ENCODE measurements around the gene MPND. TPM values are rescaled to one million over a fixed set of nuclear protein-coding genes. Genes with fewer than 3 reads are reported as not detected.

Gene MPND
- total and polyA plus RNA-seq, 2 of the 13 experiments (the other 11 are each of a cell fraction or from before 2014, with no cell fraction given) = 10.8 to 15.8 TPM

DNA sequence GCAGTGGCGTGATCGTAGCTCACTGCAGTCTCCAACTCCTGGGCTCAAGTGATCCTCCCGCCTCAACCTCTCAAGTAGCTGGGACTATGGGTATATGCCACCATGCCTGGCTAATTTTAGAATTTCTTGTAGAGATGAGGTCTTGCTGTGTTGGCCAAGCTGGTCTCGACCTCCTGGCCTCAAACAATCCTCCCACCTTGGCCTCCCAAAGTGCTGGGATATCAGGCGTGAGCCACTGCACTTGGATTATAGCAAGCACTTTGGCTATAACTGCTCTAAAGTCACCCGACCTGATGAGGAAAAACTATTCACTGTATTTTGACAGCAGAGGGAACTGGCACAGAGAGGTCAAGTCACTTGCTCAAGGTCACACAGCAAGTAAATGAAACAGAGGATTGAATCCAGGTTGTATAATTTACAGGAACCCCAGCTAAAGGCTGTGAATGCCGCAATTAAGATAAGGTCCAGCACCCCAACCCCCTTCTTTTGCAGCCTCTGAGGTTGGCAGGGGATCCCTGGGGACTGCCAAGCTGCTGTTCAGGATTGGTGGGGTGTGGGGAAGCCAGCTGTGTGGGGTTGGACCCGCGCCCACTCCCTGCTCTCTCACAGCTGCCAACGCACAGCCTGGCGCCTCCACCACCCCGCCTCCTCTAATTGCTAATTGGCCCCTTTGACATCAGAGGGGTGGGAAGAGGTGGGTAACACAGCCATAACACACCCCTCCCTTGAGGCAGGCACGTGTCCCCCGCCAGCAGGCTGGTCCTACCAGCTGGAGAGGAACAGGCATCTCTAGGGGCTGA lies 47.2 kb upstream of the MPND start:
- no peak overlapping the region for H2AFZ ChIP-seq (ENCODE audit: low read length)
- H3K36me3 ChIP-seq (replicated peaks in 1 of 2; ENCODE audit: control insufficient read depth in 1 of 2, insufficient read depth in 2 of 2, low read length in 2 of 2) = no peaks in the 10 kb centered on the region
- DNase-seq (ENCODE audit: low spot score) (no peak), ATAC-seq (no peak), FAIRE-seq (no peak)
- POLR2A ChIA-PET = interaction anchor here (0.6 to 3.1 kb wide), 2 partner anchors 14 kb away, joined by 3 to 19 read pairs; no protein-coding TSS in a partner anchor
- H3K27ac ChIP-seq (ENCODE audit: extremely low read length, insufficient read depth, low read length) = no peak overlapping the region
- in situ Hi-C loops (cut with HindIII; ENCODE audit: extremely low pct_ligation_motif_present, low pct_unique_long_range_greater_than_20kb) = no loop called here
- H3K9me3 ChIP-seq (ENCODE audit: low read length) = no peaks in the 10 kb centered on the region
- no peaks in the 10 kb centered on the region for H4K20me1 ChIP-seq (ENCODE audit: insufficient read depth, low read length)
- TF ChIP-seq ZNF768 (CRISPR knock-in tag; IDR thresholded peaks at IDR 0.05) (peak; percentile 88), ZNF879 (CRISPR knock-in tag; IDR thresholded peaks at IDR 0.05) (no peak), ZMYM3 (CRISPR knock-in tag; IDR thresholded peaks at IDR 0.05) (0 out of 2 replicates have a peak, but pooled peaks have one; percentile 13)
- intact Hi-C loops (cut with micrococcal nuclease; ENCODE audit: unreplicated experiment) = no loop called here
- peaks cover 0 to 2% of the 10 kb centered on the region in 2 experiments; a peak in 1 of 5 replicates for H3K27me3 ChIP-seq (ENCODE audit: control insufficient read depth in 1 of 2, insufficient read depth in 2 of 2, low read length in 2 of 2)
- WGBS (ENCODE audit: low lambda C conversion rate) = 54% methylated on average over 8 of the region's 14 CpGs
- no peak overlapping the region for H3K9ac ChIP-seq (ENCODE audit: insufficient read depth, low read depth, low read length)
- H3K4me1 ChIP-seq (ENCODE audit: insufficient read depth, low read length) = peaks cover 7% of the 10 kb centered on the region; the same call in 1 of the 2 replicates
- H3K4me3 ChIP-seq (replicated peaks in 1 of 3; ENCODE audit: insufficient read depth in 1 of 3, low read depth in 2 of 3, low read length in 3 of 3) = no peak overlapping the region
- no peaks in the 10 kb centered on the region for H3K79me2 ChIP-seq (ENCODE audit: insufficient read depth, low read length)
- no peak overlapping the region for H3K4me2 ChIP-seq (ENCODE audit: low read depth, low read length)
- no TSS peak for BruUV-seq (replicated peaks)
- CTCF ChIA-PET (ENCODE audit: low intra/inter-chr PET ratio, low total read pairs) = no interaction called here

DNA sequence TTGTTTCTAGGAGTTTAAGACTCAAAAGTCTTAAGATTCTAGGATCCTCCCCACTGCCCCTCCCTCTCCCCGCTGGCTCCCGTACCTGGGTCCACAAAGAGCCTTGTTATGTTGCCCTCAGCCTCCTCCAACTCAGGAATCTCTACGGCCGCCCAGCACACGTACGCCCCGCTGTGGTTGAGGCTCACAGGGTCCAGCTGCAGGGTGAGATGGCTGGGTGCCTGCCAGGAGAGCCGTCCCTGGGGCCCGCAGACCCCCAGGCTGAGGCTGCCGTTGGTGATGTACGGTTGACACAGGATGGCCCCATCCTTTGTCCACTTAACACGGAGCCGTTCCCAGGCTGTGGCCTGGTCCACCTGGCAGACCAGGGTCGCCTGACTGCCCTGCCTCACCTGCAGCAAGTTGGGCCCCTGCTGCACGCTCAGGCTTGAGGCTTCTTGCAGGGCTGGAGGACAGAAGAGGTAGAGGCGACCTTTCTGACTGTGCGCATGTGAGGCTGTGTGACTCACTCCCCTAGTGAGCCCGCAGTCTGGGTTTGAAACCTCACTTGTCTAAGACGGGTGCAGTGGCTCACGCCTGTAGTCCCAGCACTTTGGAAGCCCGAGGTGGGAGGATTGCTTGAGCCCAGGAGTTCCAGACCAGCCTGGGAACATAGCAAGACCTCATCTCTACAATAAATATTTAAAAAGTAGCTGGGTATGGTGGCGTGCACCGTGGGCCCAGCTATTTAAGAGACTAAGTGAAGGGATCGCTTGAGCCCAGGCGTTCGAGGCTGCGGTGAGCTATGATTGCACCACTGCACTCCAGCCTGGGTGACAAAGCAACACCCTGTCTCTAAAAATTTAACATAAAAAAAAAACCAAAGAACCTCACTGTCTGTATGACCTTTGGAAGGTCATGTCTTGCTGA lies 45.2 kb upstream of the MPND start:
- H3K27ac ChIP-seq (ENCODE audit: extremely low read length, insufficient read depth, low read length) = no peak overlapping the region
- POLR2A ChIA-PET = interaction anchor here (3.1 kb wide), 1 partner anchor 12 kb away, joined by 19 read pairs; no protein-coding TSS in a partner anchor
- no peak for TF ChIP-seq MED8 (CRISPR knock-in tag; IDR thresholded peaks at IDR 0.05; ENCODE audit: insufficient replicate concordance)
- TF ChIP-seq, protein P1, sequence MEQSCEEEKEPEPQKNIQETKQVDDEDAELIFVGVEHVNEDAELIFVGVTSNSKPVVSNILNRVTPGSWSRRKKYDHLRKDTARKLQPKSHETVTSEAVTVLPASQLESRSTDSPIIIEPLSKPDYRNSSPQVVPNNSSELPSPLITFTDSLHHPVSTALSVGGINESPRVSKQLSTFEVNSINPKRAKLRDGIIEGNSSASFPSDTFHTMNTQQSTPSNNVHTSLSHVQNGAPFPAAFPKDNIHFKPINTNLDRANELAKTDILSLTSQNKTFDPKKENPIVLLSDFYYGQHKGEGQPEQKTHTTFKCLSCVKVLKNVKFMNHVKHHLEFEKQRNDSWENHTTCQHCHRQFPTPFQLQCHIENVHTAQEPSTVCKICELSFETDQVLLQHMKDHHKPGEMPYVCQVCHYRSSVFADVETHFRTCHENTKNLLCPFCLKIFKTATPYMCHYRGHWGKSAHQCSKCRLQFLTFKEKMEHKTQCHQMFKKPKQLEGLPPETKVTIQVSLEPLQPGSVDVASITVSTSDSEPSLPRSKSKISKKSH (CRISPR knock-in tag; IDR thresholded peaks at IDR 0.05; ENCODE audit: borderline replicate concordance) = peak; percentile 43; the same call in 1 of the 2 replicates
- no peak for TF ChIP-seq U2AF1 (optimal IDR thresholded peaks at IDR 0.05; ENCODE audit: low read depth, low read length)
- TF ChIP-seq ZBTB7B (CRISPR knock-in tag; IDR thresholded peaks at IDR 0.05) = no peak

More for the DNA sequence above, 45.2 kb upstream of the MPND start:
- Histone ChIP-seq H3K79me2 (ENCODE audit: insufficient read depth, low read length) (no peaks in the 10 kb centered on the region), H3K4me1 (ENCODE audit: insufficient read depth, low read length) (peaks cover 25% of the 10 kb centered on the region), H3K9me3 (ENCODE audit: low read length) (no peaks in the 10 kb centered on the region), H3K27me3 (ENCODE audit: control insufficient read depth in 1 of 2, insufficient read depth in 2 of 2, low read length in 2 of 2) (peaks cover 0 to 2% of the 10 kb centered on the region in 2 experiments; a peak in 1 of 5 replicates), H3K4me3 (replicated peaks in 1 of 3; ENCODE audit: insufficient read depth in 1 of 3, low read depth in 2 of 3, low read length in 3 of 3) (peak overlapping the region in 1 of 3 experiments; percentile 44; a peak in 1 of 6 replicates), H4K20me1 (ENCODE audit: insufficient read depth, low read length) (no peaks in the 10 kb centered on the region), H3K36me3 (replicated peaks in 1 of 2; ENCODE audit: control insufficient read depth in 1 of 2, insufficient read depth in 2 of 2, low read length in 2 of 2) (no peaks in the 10 kb centered on the region), H3K9ac (ENCODE audit: insufficient read depth, low read depth, low read length) (no peak overlapping the region), H2AFZ (ENCODE audit: low read length) (no peak overlapping the region), H3K4me2 (ENCODE audit: low read depth, low read length) (peak overlapping the region; percentile 38)
- CTCF ChIA-PET (ENCODE audit: low intra/inter-chr PET ratio, low total read pairs) = interaction anchor here (1.2 kb wide), 1 partner anchor 31 kb away, joined by 3 read pairs; no protein-coding TSS in a partner anchor
- in situ Hi-C loops (cut with HindIII; ENCODE audit: extremely low pct_ligation_motif_present, low pct_unique_long_range_greater_than_20kb) = no loop called here
- WGBS (ENCODE audit: low lambda C conversion rate) = 34% methylated on average over 10 of the region's 27 CpGs
- no peak for FAIRE-seq
- ATAC-seq = peak; percentile 83
- intact Hi-C loops (cut with micrococcal nuclease; ENCODE audit: unreplicated experiment) = no loop called here
- BruUV-seq (replicated peaks) = no TSS peak
- peak; percentile 35 for DNase-seq (ENCODE audit: low spot score)

Data from HepG2 (cell line).